NB4 (cell line): ENCODE results near the gene METTL22.
A peak's percentile ranks its signal among the peaks of the same experiment; 100 is the strongest.

ENCODE experiments used
- DNase-seq: peaks from one replicate; pipeline ENCODE4 v3.0.0; 2010; ENCODE audit warnings: low read depth
- H3K4me3 ChIP-seq: one replicate; pipeline ENCODE4 v1.5.1; 2011; ENCODE audit warnings: mild to moderate bottlenecking, low read depth, low read length, moderate library complexity
- CTCF ChIP-seq: IDR thresholded peaks from one replicate; pipeline ENCODE4 v1.5.1; 2012; ENCODE audit warnings: low read depth, low read length
- MAX ChIP-seq: IDR thresholded peaks from 2 replicates; pipeline ENCODE4 v1.6.1; 2011; ENCODE audit warnings: low read depth, low read length
- MYC ChIP-seq: IDR thresholded peaks from 2 replicates; pipeline ENCODE4 v1.6.1; 2011; ENCODE audit warnings: low read depth, low read length
- POLR2A ChIP-seq: IDR thresholded peaks from 2 replicates; pipeline ENCODE4 v1.6.1; 2011; ENCODE audit warnings: mild to moderate bottlenecking; ENCODE audit not compliant: insufficient read length; ENCODE audit errors: extremely low read depth

The METTL22 gene

GRCh38 chr16:8619671-8620370 lies 1.7 kb upstream of the METTL22 start:
- TF ChIP-seq MYC, result no peak
- TF ChIP-seq MAX, result no peak
- TF ChIP-seq POLR2A, result no peak
- TF ChIP-seq CTCF, result no peak
- no peak for DNase-seq
- no peak overlapping the region for H3K4me3 ChIP-seq

- TF ChIP-seq MAX, result no peak
- TF ChIP-seq CTCF, result no peak
- no peak for DNase-seq
- H3K4me3 ChIP-seq, result no peak overlapping the region
Measured at GRCh38 chr16:8620535-8620934, 963 bp upstream of the METTL22 start.

- DNase-seq, result no peak
- no peak for TF ChIP-seq CTCF
- TF ChIP-seq MAX, result no peak
- TF ChIP-seq MYC, result no peak
- no peak for TF ChIP-seq POLR2A
- peak overlapping the region; percentile 100 for H3K4me3 ChIP-seq
Measured at GRCh38 chr16:8621222-8621571, 301 bp upstream of the METTL22 start.

GRCh38 chr16:8622315-8622656 lies 788 bp downstream of the METTL22 start:
- no peak for TF ChIP-seq CTCF
- no peak for TF ChIP-seq MAX
- TF ChIP-seq MYC, result no peak
- no peak for TF ChIP-seq POLR2A
- H3K4me3 ChIP-seq, result peak overlapping the region; percentile 100
- no peak for DNase-seq

- DNase-seq, result no peak
- TF ChIP-seq MYC (no peak), POLR2A (no peak), CTCF (no peak), MAX (no peak)
- no peak overlapping the region for H3K4me3 ChIP-seq
Measured at GRCh38 chr16:8623634-8624033, 2.1 kb downstream of the METTL22 start.
